Measurements from ENCODE around the gene CACNA1C.
"Not testable (repeated sequence)": the region's sequence is repeated elsewhere in the genome, so short reads cannot be mapped to it uniquely, and the experiment has no call there.

CACNA1C gene

GRCh38 chr12:2739832-2740641 lies 687.2 kb downstream of the CACNA1C start:
- no peak for DNase-seq (ENCODE audit: low read depth)
- no peak for TF ChIP-seq MAX (IDR thresholded peaks at IDR 0.05; ENCODE audit: low read depth, low read length)
- no peak for TF ChIP-seq POLR2A (IDR thresholded peaks at IDR 0.05; ENCODE audit: extremely low read depth, insufficient read length)
- TF ChIP-seq MYC (IDR thresholded peaks at IDR 0.05; ENCODE audit: low read depth, low read length): no peak
- no peak for TF ChIP-seq CTCF (IDR thresholded peaks at IDR 0.05; ENCODE audit: low read depth, low read length)
- H3K4me3 ChIP-seq (ENCODE audit: low read depth, low read length): no peak overlapping the region

DNA sequence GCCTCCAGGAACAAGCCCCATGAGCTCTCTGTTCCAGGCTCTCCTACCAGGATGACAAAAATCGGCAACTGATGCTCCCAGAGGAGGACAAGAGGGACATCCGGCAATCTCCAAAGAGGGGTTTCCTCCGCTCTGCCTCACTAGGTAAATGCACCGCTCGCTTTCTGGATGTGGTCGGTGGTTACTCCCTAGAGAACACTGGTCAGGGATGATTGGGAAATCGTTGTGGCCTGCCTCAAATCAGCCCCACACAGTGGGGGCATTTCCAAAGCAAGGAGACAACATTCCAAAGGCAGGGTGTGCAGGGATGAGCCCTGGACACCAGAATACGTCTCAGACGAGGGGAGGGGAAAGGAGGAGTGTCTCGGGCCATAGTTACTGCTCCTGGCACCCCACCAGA lies 689.2 kb downstream of the CACNA1C start:
- not testable (repeated sequence) for DNase-seq (ENCODE audit: low read depth); H3K4me3 ChIP-seq (ENCODE audit: low read depth, low read length)

DNA sequence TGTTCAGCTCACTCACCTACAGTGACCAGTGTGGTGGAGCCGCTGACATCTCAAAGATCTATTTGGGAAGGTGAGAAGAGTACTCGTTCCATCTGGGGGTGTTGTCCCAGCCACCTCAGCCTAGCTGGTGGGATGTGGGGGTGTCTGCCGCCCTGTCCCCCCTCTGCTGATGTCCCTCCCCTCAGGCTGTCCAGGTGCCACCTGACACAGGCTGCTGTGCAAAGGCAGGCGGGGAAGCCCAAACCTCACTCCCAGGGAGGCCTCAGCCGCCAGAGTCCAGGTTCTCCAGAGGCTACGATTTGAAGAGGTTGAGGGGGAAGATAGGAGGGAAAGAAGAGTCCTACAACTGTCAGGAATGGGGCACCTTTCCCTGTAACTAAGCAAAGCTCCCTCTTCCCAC lies 690.7 kb downstream of the CACNA1C start:
- H3K4me3 ChIP-seq (ENCODE audit: low read depth, low read length): no peak overlapping the region
- DNase-seq (ENCODE audit: low read depth): no peak
- no peak for TF ChIP-seq MYC (IDR thresholded peaks at IDR 0.05; ENCODE audit: low read depth, low read length)
- no peak for TF ChIP-seq POLR2A (IDR thresholded peaks at IDR 0.05; ENCODE audit: extremely low read depth, insufficient read length)
- TF ChIP-seq MAX (IDR thresholded peaks at IDR 0.05; ENCODE audit: low read depth, low read length): no peak
- no peak for TF ChIP-seq CTCF (IDR thresholded peaks at IDR 0.05; ENCODE audit: low read depth, low read length)

- no peak for DNase-seq (ENCODE audit: low read depth)
- TF ChIP-seq MYC (IDR thresholded peaks at IDR 0.05; ENCODE audit: low read depth, low read length) (no peak), POLR2A (IDR thresholded peaks at IDR 0.05; ENCODE audit: extremely low read depth, insufficient read length) (no peak), MAX (IDR thresholded peaks at IDR 0.05; ENCODE audit: low read depth, low read length) (no peak), CTCF (IDR thresholded peaks at IDR 0.05; ENCODE audit: low read depth, low read length) (no peak)
These were observed 692.9 kb downstream of the CACNA1C start for GRCh38 chr12:2745655-2746054.

More at GRCh38 chr12:2745655-2746054, 692.9 kb downstream of the CACNA1C start:
- H3K4me3 ChIP-seq (ENCODE audit: low read depth, low read length): no peak overlapping the region
